K562 (cell line): ENCODE data around the gene FAM219B. TPM values are rescaled to one million over a fixed set of nuclear protein-coding genes. Genes with fewer than 3 reads are reported as not detected.

Experiments used
- BMI1 ChIP-seq: fragments of 150-350 bp; IDR thresholded peaks from 2 replicates; pipeline ENCODE4 v1.6.1; 2014; ENCODE audit warnings: low read length
- CTCF ChIP-seq, 3 experiments: IDR thresholded peaks in 2 of 3; conservative IDR thresholded peaks in 1 of 3; 2 replicates each; pipeline ENCODE4 v1.5.1; 2011 to 2012; ENCODE audit warnings: low read length in 3 of 3, mild to moderate bottlenecking in 3 of 3, control low read depth in 2 of 3, improper control_type of control experiment in 1 of 3, inconsistent platforms in 1 of 3, low read depth in 1 of 3, mixed read lengths in 1 of 3, moderate library complexity in 1 of 3; ENCODE audit not compliant: insufficient read depth in 2 of 3
- CUX1 ChIP-seq: fragments of 200-800 bp; sonication (Bioruptor generic); IDR thresholded peaks from 2 replicates; pipeline ENCODE4 v1.6.1; 2016; ENCODE audit warnings: missing genetic modification characterization, missing compliant biosample characterization
- ELK3 ChIP-seq: fragments of 450-650 bp; formaldehyde crosslinking; IDR thresholded peaks from 2 replicates; pipeline ENCODE4 v1.4.0; 2020; ENCODE audit warnings: mild to moderate bottlenecking
- HDAC2 ChIP-seq: fragments of 450-650 bp; IDR thresholded peaks from 2 replicates; pipeline ENCODE4 v1.6.1; 2016; ENCODE audit warnings: mild to moderate bottlenecking
- HES1 ChIP-seq: fragments of 450-650 bp; IDR thresholded peaks from 2 replicates; pipeline ENCODE4 v1.6.1; 2016; ENCODE audit warnings: low read depth, mild to moderate bottlenecking, moderate library complexity
- IRF1 ChIP-seq: sonication (generic); formaldehyde crosslinking; IDR thresholded peaks from 2 replicates; pipeline ENCODE4 v1.8.0; 2022; ENCODE audit warnings: missing genetic modification reagents, mild to moderate bottlenecking, borderline replicate concordance
- KDM1A ChIP-seq, 2 experiments: fragments of 450-650 bp; IDR thresholded peaks; 2 replicates each; pipeline ENCODE4 v1.6.1; 2016; ENCODE audit warnings: mild to moderate bottlenecking in 2 of 2
- KLF6 ChIP-seq: fragments of 250-450 bp; sonication (Bioruptor Pico); IDR thresholded peaks from 2 replicates; pipeline ENCODE4 v1.4.0; 2020; ENCODE audit warnings: mild to moderate bottlenecking, moderate library complexity, borderline replicate concordance
- MCM3 ChIP-seq: fragments of 450-650 bp; IDR thresholded peaks from 2 replicates; pipeline ENCODE4 v1.6.1; 2016
- NFRKB ChIP-seq: fragments of 450-650 bp; IDR thresholded peaks from 2 replicates; pipeline ENCODE4 v1.6.1; 2016; ENCODE audit warnings: low read depth
- NONO ChIP-seq, 2 experiments: fragments of 200-400 bp in 1 of 2; fragments of 450-650 bp in 1 of 2; formaldehyde crosslinking in 1 of 2; IDR thresholded peaks; 2 replicates each; pipeline ENCODE4 v1.6.1; 2017; ENCODE audit warnings: low read depth in 2 of 2, mild to moderate bottlenecking in 2 of 2, moderate library complexity in 2 of 2, low read length in 1 of 2
- PRMT5 ChIP-seq: sonication (generic); formaldehyde crosslinking; IDR thresholded peaks from 2 replicates; pipeline ENCODE4 v1.5.0; 2020; ENCODE audit warnings: missing genetic modification reagents
- RBM14 ChIP-seq: fragments of 200-400 bp; formaldehyde crosslinking; IDR thresholded peaks from 2 replicates; pipeline ENCODE4 v1.6.1; 2018; ENCODE audit warnings: low read depth, mild to moderate bottlenecking, low read length, moderate library complexity, borderline replicate concordance; ENCODE audit not compliant: insufficient read depth
- SMARCB1 ChIP-seq: IDR thresholded peaks from 2 replicates; pipeline ENCODE4 v1.6.1; 2011; ENCODE audit warnings: improper control_type of control experiment, low read depth; ENCODE audit not compliant: insufficient read length
- XRCC5 ChIP-seq: fragments of 200-400 bp; formaldehyde crosslinking; IDR thresholded peaks from 2 replicates; pipeline ENCODE4 v1.6.1; 2017; ENCODE audit warnings: low read depth, mild to moderate bottlenecking, low read length
- ZBED1 ChIP-seq: IDR thresholded peaks from 2 replicates; pipeline ENCODE4 v1.6.1; 2014
- ZNF212 ChIP-seq: fragments of 450-650 bp; formaldehyde crosslinking; IDR thresholded peaks from 2 replicates; pipeline ENCODE4 v1.4.0; 2020; ENCODE audit warnings: mild to moderate bottlenecking
- polyA plus RNA-seq, 8 experiments: library from polyadenylated mRNA; depleted of rRNA in 4 of 8; stranded (reverse) in 5 of 8; unstranded in 3 of 8; fragments of >200 nt; fragmentation: Nextera tagmentation in 2 of 8; fragmentation: Illumina TruSeq in 1 of 8; extraction: Ambion mirVana in 2 of 8; extraction: Trizol in 1 of 8; gene quantifications; 2 replicates each; pipeline versions ENCODE4 v1.2.1 to v1.2.3, GENCODE V29; 2011 to 2014; ENCODE audit warnings: inconsistent platforms in 1 of 8, missing spikeins in 1 of 8
- total RNA-seq, 7 experiments: library from RNA; depleted of rRNA in 6 of 7; stranded (reverse); fragments of >200 nt in 6 of 7; fragmentation: Illumina TruSeq in 2 of 7; extraction: Trizol in 2 of 7; gene quantifications; 2 replicates each; pipeline versions ENCODE4 v1.2.1 to v1.2.3, GENCODE V29; 2011 to 2021; ENCODE audit warnings: low replicate concordance in 1 of 7

Gene FAM219B
- total and polyA plus RNA-seq, 9 of the 15 experiments (the other 6 are each of a cell fraction or from before 2014, with no cell fraction given) = 6.8 to 50.4 (median 29.4) TPM

- no peak for TF ChIP-seq XRCC5
- TF ChIP-seq CUX1 (CRISPR knock-in tag) = no peak
- no peak for TF ChIP-seq ELK3 (CRISPR knock-in tag)
- TF ChIP-seq KLF6 = peak; percentile 60; the same call in 1 of the 2 replicates
- no peak for TF ChIP-seq HES1
- TF ChIP-seq SMARCB1 = no peak
- TF ChIP-seq PRMT5 (CRISPR knock-in tag) = no peak
- TF ChIP-seq ZNF212 (CRISPR knock-in tag) = no peak
- TF ChIP-seq CTCF (IDR thresholded peaks at IDR 0.05 in 2 of 3, conservative IDR thresholded peaks at IDR 0.05 in 1 of 3; ENCODE audit: insufficient read depth in 2 of 3, low read depth in 1 of 3, low read length in 3 of 3) = no peak
- no peak for TF ChIP-seq KDM1A (IDR thresholded peaks at IDR 0.05)
- TF ChIP-seq NONO (IDR thresholded peaks at IDR 0.05; ENCODE audit: low read depth in 2 of 2, low read length in 1 of 2) = no peak
- peak; percentile 60; the same call in 1 of the 2 replicates for TF ChIP-seq HDAC2
- no peak for TF ChIP-seq MCM3
- no peak for TF ChIP-seq NFRKB
- TF ChIP-seq ZBED1 = no peak
- TF ChIP-seq RBM14 = no peak
- TF ChIP-seq BMI1 = no peak
- TF ChIP-seq IRF1 (CRISPR knock-in tag) = no peak
Observed at GRCh38 chr15:74873036-74873755, 33.5 kb downstream of the FAM219B start, which contains the start of gene SCAMP2 (continued).
